PC-3 (cell line): ENCODE data around the gene SLC22A5.

Experiments used
- EZH2phosphoT487 ChIP-seq: fragments of 300-600 bp; sonication (generic); IDR thresholded peaks from 2 replicates; pipeline ENCODE4 v1.6.1; 2018; ENCODE audit warnings: mild to moderate bottlenecking, antibody characterized with exemption, low read length, borderline replicate concordance
- TF ChIP-seq, protein P1 (sequence below): fragments of 300-600 bp; sonication (generic); conservative IDR thresholded peaks from 2 replicates; pipeline ENCODE4 v1.5.1; 2017; ENCODE audit warnings: antibody characterized with exemption, low read depth, mild to moderate bottlenecking, low read length

GRCh38 chr5:132420706-132421272 is 51.3 kb downstream of the SLC22A5 start:
- TF ChIP-seq, protein P1, sequence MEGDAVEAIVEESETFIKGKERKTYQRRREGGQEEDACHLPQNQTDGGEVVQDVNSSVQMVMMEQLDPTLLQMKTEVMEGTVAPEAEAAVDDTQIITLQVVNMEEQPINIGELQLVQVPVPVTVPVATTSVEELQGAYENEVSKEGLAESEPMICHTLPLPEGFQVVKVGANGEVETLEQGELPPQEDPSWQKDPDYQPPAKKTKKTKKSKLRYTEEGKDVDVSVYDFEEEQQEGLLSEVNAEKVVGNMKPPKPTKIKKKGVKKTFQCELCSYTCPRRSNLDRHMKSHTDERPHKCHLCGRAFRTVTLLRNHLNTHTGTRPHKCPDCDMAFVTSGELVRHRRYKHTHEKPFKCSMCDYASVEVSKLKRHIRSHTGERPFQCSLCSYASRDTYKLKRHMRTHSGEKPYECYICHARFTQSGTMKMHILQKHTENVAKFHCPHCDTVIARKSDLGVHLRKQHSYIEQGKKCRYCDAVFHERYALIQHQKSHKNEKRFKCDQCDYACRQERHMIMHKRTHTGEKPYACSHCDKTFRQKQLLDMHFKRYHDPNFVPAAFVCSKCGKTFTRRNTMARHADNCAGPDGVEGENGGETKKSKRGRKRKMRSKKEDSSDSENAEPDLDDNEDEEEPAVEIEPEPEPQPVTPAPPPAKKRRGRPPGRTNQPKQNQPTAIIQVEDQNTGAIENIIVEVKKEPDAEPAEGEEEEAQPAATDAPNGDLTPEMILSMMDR, result no peak
- TF ChIP-seq EZH2phosphoT487, result no peak
